GM18868 (cell line): ENCODE measurements around the gene ROM1.
A peak's percentile ranks its signal among the peaks of the same experiment; 100 is the strongest.
"Not testable (repeated sequence)": the region's sequence is repeated elsewhere in the genome, so short reads cannot be mapped to it uniquely, and the experiment has no call there.

ENCODE experiments used
- ATAC-seq: cut with Tn5 transposase; IDR thresholded peaks from one replicate; pipeline ENCODE4 v1.9.1; 2021; ENCODE audit warnings: mild to moderate bottlenecking, moderate library complexity; ENCODE audit not compliant: unreplicated experiment

Gene ROM1

GRCh38 chr11:62612366-62613290, at the start of gene ROM1, which contains the start of gene EML3:
ROM1 (plus strand) TSS chr11:62613257; CDS start chr11:62613282, 25 bp downstream.
EML3 (minus strand) TSS chr11:62612775; CDS start chr11:62612457, 318 bp downstream.
- ATAC-seq, result peak; percentile 76

GRCh38 chr11:62565100-62565802, 47.8 kb upstream of the ROM1 start:
- ATAC-seq, result no peak

GRCh38 chr11:62566247-62566646, 46.8 kb upstream of the ROM1 start:
- no peak for ATAC-seq

GRCh38 chr11:62567018-62567633, 45.9 kb upstream of the ROM1 start:
- no peak for ATAC-seq

- ATAC-seq, result no peak
Observed at GRCh38 chr11:62569611-62570010, 43.4 kb upstream of the ROM1 start.

- ATAC-seq, result not testable (repeated sequence)
Observed at GRCh38 chr11:62570903-62571302, 42.2 kb upstream of the ROM1 start.

- ATAC-seq, result not testable (repeated sequence)
Observed at GRCh38 chr11:62571493-62571892, 41.6 kb upstream of the ROM1 start.

GRCh38 chr11:62572431-62572830, 40.6 kb upstream of the ROM1 start:
- no peak for ATAC-seq

- ATAC-seq, result no peak
Observed at GRCh38 chr11:62573006-62573591, 40.0 kb upstream of the ROM1 start.

GRCh38 chr11:62573592-62574362, 39.3 kb upstream of the ROM1 start, which contains the start of gene EEF1G:
EEF1G (minus strand) TSS chr11:62573891; CDS start chr11:62573842, 49 bp downstream.
- ATAC-seq, result peak; percentile 85

GRCh38 chr11:62574363-62575071, 38.5 kb upstream of the ROM1 start:
- ATAC-seq, result no peak

GRCh38 chr11:62575156-62575555, 37.9 kb upstream of the ROM1 start:
- no peak for ATAC-seq

- ATAC-seq, result no peak
Observed at GRCh38 chr11:62575837-62576236, 37.2 kb upstream of the ROM1 start.

- no peak for ATAC-seq
Observed at GRCh38 chr11:62577046-62577714, 35.9 kb upstream of the ROM1 start.

- no peak for ATAC-seq
Observed at GRCh38 chr11:62578541-62578940, 34.5 kb upstream of the ROM1 start.

- ATAC-seq, result no peak
Observed at GRCh38 chr11:62579252-62579651, 33.8 kb upstream of the ROM1 start.

GRCh38 chr11:62580959-62581715, 31.9 kb upstream of the ROM1 start:
- ATAC-seq, result no peak

GRCh38 chr11:62581735-62582134, 31.3 kb upstream of the ROM1 start:
- not testable (repeated sequence) for ATAC-seq
